Stimulated activated naive CD8-positive, alpha-beta T cell treated with anti-CD3 and anti-CD28 coated beads, Interleukin-15, amount 100 ng/mL, for 72 hours (primary cell): ENCODE results near the gene SLC39A11.

Source experiments
- ATAC-seq: fragments of 150-1000 bp; cut with Tn5 transposase; 2 replicates; pipeline ENCODE4 v1.10.0; 2021; ENCODE audit warnings: mild to moderate bottlenecking, moderate library complexity
- DNase-seq, 2 donors: peaks; one replicate each; pipeline ENCODE4 v3.0.0; 2021 to 2022
- H3K27ac Mint-ChIP-seq, 2 donors: one replicate each; pipeline ENCODE4 v1.8.0; 2022; ENCODE audit warnings: mild to moderate bottlenecking in 2 of 2, mixed read lengths in 2 of 2, moderate library complexity in 2 of 2
- H3K27me3 Mint-ChIP-seq: one replicate; pipeline ENCODE4 v1.8.0; 2022; ENCODE audit warnings: mixed read lengths
- H3K4me1 Mint-ChIP-seq: one replicate; pipeline ENCODE4 v1.8.0; 2022; ENCODE audit warnings: mild to moderate bottlenecking, mixed read lengths
- H3K4me3 Mint-ChIP-seq, 2 donors: one replicate each; pipeline ENCODE4 v1.8.0; 2022; ENCODE audit warnings: mild to moderate bottlenecking in 2 of 2, mixed read lengths in 2 of 2, moderate library complexity in 1 of 2
- H3K9me3 Mint-ChIP-seq, 2 donors: one replicate each; pipeline ENCODE4 v1.8.0; 2022; ENCODE audit warnings: mixed read lengths in 2 of 2

SLC39A11 gene

DNA sequence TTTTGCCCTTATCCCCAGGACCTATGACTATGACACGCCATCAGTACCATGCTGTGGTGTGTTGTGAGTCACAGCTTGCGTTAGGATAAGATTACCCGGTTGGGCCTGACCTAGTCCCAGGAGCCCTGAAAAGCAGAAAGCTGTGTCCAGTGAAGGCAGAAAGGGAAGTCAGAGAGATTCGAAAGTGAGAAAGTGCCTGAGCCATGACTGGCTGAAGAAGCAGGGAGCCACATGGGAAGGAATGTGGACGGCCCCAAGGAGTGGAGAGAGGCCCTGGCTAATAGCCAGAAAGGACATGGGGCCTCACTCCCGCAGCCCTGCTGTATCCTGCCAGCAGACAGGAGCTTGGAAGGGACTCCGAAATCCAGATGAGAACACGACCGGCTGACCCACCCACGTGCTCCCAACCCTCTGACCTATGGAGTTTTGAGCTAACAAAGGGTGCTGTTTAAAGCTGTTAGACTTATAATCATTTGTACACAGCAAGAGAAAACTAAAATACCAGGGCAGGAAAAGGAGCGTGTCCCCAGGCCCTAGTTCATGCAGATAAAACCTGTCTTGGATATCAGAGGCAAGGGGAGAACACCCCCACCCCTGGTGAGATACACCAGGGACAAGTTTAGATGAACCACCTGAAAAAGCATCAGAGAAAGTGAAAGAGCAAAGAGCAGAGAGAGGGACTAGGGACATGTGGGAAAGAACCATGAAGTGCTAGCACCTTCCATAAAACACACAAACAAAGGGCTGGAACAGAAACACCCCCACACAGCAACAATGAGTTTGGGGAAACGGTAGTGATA is 115.3 kb downstream of the SLC39A11 start:
- Mint-ChIP-seq H3K4me3 (no peak overlapping the region), H3K9me3 (peaks cover 0 to 9% of the 10 kb centered on the region in 2 donors), H3K27ac (peak overlapping the region in 1 of 2 donors; percentile 43), H3K27me3 (no peaks in the 10 kb centered on the region), H3K4me1 (peaks cover 20% of the 10 kb centered on the region)
- DNase-seq, result no peak
- ATAC-seq, result no peak

DNA sequence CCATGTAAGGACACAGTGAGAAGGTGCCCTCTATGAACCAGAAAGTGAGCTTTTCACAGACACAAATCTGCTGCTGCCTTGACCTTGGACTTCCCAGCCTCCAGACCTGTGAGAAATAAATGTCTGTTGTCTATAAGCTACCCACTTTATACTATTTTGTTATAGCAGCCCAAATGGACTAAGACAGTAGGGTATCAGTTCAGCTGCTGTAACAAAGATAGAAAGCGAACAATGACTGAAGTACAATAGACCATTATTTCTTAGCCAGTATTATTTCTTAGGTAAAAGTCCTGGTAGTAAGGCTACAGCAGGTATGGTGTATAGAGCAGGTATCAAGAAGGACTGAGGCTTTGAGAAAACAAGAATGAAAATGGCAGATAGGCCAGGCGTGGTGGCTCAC is 117.0 kb downstream of the SLC39A11 start:
- peaks cover 27% of the 10 kb centered on the region for H3K4me1 Mint-ChIP-seq

DNA sequence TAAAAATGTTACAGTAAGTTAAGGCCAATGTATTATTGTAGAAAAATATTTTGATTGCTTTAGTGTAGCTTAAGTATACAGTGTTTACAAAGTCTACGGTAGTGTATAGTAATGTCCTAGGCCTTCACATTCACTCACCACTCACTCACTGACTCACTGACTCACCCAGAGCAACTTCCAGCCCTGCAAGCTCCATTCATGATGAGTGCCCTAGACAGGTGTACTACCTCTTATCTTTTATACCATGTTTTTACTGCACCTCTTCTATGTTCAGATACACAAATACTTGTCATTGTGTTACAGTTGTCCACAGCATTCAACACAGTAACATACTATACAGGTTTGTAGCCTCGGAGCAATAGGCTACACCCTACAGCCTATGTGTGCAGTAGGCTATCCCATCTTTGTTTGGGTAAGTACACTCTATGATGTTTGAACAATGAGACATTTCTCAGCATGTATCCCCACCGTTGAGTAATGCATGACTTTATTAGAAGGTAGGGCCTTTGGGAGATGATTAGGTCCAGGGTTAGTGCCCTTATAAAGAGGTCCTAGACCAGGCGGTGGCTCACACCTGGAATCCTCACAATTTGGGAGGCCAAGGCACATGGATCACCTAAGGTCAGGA is 117.8 kb downstream of the SLC39A11 start:
- ATAC-seq (no peak), DNase-seq (no peak)
- peaks cover 0 to 9% of the 10 kb centered on the region in 2 donors for H3K9me3 Mint-ChIP-seq
- peaks cover 27% of the 10 kb centered on the region for H3K4me1 Mint-ChIP-seq
- H3K27me3 Mint-ChIP-seq, result no peaks in the 10 kb centered on the region
- no peak overlapping the region for H3K4me3 Mint-ChIP-seq
- H3K27ac Mint-ChIP-seq, result no peak overlapping the region

More for the DNA sequence above, 117.0 kb downstream of the SLC39A11 start:
- Mint-ChIP-seq H3K4me3 (no peak overlapping the region), H3K27ac (no peak overlapping the region), H3K9me3 (peaks cover 0 to 9% of the 10 kb centered on the region in 2 donors), H3K27me3 (no peaks in the 10 kb centered on the region)
- no peak for DNase-seq
- no peak for ATAC-seq

DNA sequence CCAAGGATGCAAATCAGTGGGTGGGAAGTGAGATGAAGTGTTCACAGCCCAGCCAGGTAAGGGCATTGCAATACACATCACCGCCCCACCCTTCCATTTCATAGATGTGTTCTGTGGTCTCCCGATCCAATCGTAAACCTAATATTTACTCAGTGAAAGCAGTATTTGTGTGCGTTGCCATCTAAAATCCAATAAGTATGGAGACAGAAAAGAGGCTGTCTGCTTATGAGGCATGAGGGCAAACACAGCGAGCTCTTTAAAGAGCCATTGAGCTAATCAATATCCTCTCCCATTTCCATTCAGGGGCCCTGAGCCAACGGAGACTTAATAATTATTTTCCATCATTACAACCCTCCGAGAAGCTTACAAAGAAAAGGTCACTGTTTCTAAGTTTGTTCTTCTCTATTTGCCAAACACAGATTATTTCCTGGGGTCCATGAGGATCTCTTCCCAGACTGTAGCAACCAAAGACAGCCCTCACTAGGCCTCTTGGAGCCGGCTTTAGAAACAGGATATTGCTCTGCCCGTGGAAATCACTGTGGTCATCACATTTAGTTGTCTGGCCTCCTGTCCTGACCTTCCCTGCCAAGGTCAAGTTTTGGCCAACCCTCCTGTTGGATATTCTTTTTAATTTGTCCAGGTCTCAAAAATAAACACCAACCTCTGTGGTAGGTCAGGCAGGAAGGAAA is 120.1 kb downstream of the SLC39A11 start:
- ATAC-seq, result no peak
- Mint-ChIP-seq H3K27ac (peak overlapping the region in 1 of 2 donors; percentile 59), H3K9me3 (peaks cover 0 to 9% of the 10 kb centered on the region in 2 donors), H3K4me3 (no peak overlapping the region), H3K4me1 (peaks cover 16% of the 10 kb centered on the region), H3K27me3 (no peaks in the 10 kb centered on the region)
- no peak for DNase-seq

DNA sequence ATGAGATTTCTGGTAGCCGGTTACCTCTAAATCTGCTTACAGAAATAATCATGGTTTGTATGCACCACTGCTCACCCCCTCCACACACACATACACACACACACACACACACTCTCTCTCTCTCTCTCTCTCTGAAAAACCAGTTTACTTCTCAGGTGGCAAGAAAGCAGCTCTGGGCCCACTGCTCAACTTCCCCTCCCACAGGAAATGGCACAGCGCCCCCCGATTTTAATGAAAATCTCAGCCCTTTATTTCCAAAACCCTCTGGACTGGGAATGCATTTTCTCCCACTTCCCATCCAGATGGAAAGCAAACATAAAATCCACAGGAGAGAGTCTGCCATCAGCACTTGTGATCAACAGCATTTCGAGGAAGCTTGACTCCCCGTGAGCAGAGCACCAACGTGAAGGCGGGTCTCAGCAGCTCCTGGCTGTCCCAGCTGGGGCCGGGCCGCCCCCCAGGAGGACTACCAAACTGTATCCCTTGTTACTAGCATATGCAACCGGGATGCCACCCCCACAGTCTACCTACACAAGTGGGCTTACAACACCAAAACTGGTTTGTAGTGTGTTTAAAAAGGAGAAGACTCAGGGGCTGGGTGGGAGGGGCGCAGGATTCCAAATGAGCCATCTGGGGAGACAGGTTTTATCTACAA is 121.1 kb downstream of the SLC39A11 start:
- Mint-ChIP-seq H3K9me3 (peaks cover 0 to 2% of the 10 kb centered on the region in 2 donors), H3K27ac (peak overlapping the region in 1 of 2 donors; percentile 69), H3K27me3 (no peaks in the 10 kb centered on the region), H3K4me1 (peaks cover 8% of the 10 kb centered on the region), H3K4me3 (no peak overlapping the region)
- DNase-seq, result no peak
- no peak for ATAC-seq

DNA sequence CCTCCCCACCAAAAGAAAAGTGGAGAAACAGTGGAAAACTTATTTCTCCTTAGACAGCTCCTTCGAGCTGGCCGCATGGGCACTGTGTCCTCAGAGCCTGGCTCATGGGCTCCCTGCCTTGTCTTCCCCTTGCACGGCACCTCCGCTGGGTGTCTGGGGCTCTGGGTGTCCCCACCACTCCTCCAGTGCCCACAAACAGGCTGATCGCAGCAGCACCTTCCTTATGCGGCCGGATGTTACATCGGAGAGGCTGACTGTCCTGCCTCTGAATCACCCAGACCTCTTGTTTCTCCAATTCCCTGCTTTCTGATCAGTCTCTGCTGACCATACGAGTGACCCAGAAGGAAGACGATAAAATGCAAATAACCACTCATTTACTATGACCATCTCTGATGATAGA is 121.7 kb downstream of the SLC39A11 start:
- Mint-ChIP-seq H3K4me3 (no peak overlapping the region), H3K9me3 (no peaks in the 10 kb centered on the region)
- no peak for ATAC-seq

DNA sequence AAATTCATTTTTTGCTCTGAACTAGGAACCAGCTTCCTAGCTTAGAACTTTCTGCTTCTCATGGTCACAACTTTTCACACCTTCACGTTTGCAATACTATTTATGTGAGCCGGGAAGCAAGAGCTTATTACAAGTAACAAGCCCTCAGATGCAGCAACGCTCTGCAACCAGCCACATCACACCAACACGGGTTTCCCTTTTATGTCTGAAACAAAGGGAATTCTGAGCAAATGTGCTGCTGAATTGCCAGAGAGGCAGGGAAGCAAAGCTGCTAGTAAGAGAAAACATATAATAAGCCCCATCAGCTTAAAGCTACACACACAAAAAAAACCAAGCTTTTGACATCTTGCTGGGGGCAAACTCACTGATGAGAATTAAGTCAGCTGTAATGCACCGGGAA is 122.2 kb downstream of the SLC39A11 start:
- DNase-seq, result no peak
- no peaks in the 10 kb centered on the region for H3K27me3 Mint-ChIP-seq
- H3K4me3 Mint-ChIP-seq, result no peak overlapping the region
- no peaks in the 10 kb centered on the region for H3K9me3 Mint-ChIP-seq
- H3K4me1 Mint-ChIP-seq, result peaks cover 8% of the 10 kb centered on the region
- H3K27ac Mint-ChIP-seq, result no peak overlapping the region
- ATAC-seq, result no peak

More for the DNA sequence above, 121.7 kb downstream of the SLC39A11 start:
- Mint-ChIP-seq H3K27me3 (no peaks in the 10 kb centered on the region), H3K4me1 (peaks cover 8% of the 10 kb centered on the region), H3K27ac (peak overlapping the region in 1 of 2 donors; percentile 69)
- DNase-seq, result no peak

DNA sequence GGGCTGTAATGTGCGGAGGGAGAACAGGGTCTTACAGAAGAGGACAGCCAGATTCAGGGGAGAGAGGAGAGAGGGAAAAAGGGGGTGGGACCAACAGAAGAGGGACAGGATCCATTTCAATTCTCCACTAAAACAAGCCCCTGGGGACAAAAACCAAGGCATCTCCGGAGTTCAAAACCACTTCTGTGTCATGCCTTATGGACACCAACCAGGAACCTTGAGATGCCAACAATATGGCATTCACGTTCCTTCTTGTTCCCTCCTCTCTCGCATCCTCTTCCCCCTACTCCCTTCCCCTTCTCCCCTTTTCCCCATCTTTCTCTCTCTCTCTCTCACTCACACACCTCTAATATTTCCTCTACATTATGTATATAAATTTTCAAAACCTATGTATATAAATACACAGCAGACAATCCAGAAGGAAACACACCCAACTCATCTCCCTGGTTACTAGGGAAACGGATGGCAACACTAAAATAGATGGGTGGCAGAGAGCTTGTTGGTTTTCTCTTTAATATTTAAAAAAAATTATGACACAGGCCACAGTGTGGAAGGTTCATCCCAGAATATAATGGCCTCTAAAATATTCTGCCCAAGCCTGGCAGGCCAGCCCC is 123.1 kb downstream of the SLC39A11 start:
- H3K9me3 Mint-ChIP-seq, result no peaks in the 10 kb centered on the region
- peak overlapping the region in 1 of 2 donors; percentile 76 for H3K27ac Mint-ChIP-seq

DNA sequence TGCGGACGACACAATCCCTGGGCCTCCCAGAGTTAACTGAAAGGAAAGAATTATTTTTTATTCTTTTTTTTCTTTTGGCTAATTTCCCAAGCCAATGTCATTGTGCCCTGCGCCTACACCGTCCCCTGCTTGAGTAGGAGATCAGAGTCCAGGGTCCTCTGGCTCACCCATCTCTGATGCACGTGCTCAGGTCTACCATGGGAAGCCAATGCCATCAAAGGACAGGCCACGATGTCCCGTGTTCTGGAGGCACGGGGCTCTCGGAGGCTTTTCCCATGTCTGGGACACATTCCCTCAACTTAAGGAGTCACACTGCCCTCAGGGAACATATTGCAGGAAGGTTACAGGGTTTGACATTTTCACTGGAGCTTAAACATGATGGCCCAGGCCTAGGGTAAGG is 123.7 kb downstream of the SLC39A11 start:
- H3K4me1 Mint-ChIP-seq, result peaks cover 8% of the 10 kb centered on the region
- H3K27me3 Mint-ChIP-seq, result no peaks in the 10 kb centered on the region
- ATAC-seq (no peak), DNase-seq (no peak)
- no peak overlapping the region for H3K27ac Mint-ChIP-seq
- no peak overlapping the region for H3K4me3 Mint-ChIP-seq
- no peaks in the 10 kb centered on the region for H3K9me3 Mint-ChIP-seq

More for the DNA sequence above, 123.1 kb downstream of the SLC39A11 start:
- ATAC-seq (no peak), DNase-seq (no peak)
- H3K27me3 Mint-ChIP-seq, result no peaks in the 10 kb centered on the region
- H3K4me3 Mint-ChIP-seq, result no peak overlapping the region
- H3K4me1 Mint-ChIP-seq, result peaks cover 8% of the 10 kb centered on the region

DNA sequence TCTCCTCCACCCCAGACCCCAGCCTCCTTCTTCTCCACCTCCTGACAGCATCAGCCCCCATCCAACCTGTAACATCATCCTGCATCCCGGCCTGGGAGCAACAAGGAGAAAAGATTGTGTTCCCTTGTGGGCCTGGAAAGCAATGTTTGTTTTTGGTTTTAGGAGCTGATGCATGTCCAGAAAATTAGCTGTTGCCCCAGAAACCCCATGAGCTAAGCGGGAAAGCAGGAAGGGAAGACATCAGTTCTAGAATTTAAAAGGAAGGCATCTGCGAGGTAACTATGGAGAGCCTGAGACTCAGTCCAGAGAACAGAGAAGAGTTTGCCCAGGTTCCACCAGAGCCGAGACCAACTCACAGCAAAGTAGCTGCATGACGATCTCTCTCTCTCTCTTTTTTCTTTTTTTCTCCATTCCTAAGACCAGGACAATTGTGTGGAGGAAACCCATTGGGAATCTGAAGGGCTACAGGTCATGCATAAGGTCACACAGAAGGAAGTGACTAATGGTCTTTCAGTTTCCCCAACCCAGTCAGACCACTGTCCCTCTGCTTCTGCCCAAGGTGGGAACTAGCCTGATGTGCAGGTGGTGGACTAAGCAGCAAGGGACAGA is 124.4 kb downstream of the SLC39A11 start:
- Mint-ChIP-seq H3K27ac (no peak overlapping the region), H3K4me1 (peaks cover 8% of the 10 kb centered on the region)
- no peak for ATAC-seq

DNA sequence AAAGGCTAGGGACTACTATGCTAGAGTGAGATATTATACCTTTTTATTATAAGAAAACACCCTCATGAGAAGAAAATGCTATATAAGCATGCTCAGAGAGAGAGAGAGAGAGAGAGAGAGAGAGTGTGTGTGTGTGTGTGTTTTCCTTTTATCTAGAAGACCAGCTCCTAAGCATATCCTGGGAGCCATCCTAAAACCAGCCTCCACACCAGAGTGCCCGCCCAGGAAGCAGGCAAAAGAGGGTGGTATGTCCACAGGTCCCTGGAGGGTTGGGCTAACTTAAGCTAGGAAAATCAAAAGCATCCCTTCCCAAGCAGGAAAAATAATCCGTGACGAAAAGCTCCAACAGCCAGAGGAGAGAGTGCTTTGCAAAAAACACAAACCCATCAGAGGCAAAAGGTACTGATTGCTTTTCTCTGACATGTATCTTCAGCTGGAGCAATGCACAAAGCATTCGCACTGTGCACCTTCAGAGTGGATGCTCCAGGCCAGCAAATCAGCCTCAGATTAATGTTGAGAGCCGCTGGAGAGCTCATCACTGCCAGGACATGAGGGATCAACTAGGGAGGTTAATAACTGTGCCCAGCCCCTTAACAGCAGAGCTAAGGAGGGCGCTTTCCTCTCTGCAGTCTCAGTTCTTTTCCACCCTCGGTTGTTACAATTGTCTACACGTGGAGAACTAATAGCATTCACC is 125.1 kb downstream of the SLC39A11 start:
- Mint-ChIP-seq H3K9me3 (no peaks in the 10 kb centered on the region), H3K27me3 (no peaks in the 10 kb centered on the region), H3K4me1 (peaks cover 8% of the 10 kb centered on the region), H3K4me3 (no peak overlapping the region), H3K27ac (peak overlapping the region in 1 of 2 donors; percentile 14)
- ATAC-seq (no peak), DNase-seq (no peak)

More for the DNA sequence above, 124.4 kb downstream of the SLC39A11 start:
- H3K27me3 Mint-ChIP-seq, result no peaks in the 10 kb centered on the region
- no peaks in the 10 kb centered on the region for H3K9me3 Mint-ChIP-seq
- H3K4me3 Mint-ChIP-seq, result no peak overlapping the region
- no peak for DNase-seq

DNA sequence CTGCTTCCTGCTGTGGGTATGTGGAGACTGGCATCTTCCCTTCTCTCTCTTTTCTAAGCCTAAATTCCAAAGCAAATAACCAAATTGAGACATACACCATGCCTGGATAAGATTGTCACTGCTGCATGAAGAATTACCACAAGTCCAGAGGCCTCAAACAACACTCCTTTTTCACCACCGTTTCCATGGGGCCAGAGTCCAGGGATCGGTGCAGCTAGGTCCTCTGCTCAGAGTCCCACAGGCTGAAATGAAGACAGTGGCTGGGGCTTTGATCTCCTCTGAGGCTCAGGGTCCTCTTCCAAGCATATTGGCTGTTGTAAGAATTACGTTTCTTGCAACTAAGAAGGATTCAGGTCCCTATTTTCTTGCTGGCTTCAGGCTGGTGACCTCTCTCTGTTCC is 130.4 kb downstream of the SLC39A11 start:
- Mint-ChIP-seq H3K27ac (no peak overlapping the region), H3K4me1 (no peaks in the 10 kb centered on the region), H3K27me3 (no peaks in the 10 kb centered on the region), H3K4me3 (no peak overlapping the region), H3K9me3 (no peaks in the 10 kb centered on the region)
- ATAC-seq (no peak), DNase-seq (no peak)

DNA sequence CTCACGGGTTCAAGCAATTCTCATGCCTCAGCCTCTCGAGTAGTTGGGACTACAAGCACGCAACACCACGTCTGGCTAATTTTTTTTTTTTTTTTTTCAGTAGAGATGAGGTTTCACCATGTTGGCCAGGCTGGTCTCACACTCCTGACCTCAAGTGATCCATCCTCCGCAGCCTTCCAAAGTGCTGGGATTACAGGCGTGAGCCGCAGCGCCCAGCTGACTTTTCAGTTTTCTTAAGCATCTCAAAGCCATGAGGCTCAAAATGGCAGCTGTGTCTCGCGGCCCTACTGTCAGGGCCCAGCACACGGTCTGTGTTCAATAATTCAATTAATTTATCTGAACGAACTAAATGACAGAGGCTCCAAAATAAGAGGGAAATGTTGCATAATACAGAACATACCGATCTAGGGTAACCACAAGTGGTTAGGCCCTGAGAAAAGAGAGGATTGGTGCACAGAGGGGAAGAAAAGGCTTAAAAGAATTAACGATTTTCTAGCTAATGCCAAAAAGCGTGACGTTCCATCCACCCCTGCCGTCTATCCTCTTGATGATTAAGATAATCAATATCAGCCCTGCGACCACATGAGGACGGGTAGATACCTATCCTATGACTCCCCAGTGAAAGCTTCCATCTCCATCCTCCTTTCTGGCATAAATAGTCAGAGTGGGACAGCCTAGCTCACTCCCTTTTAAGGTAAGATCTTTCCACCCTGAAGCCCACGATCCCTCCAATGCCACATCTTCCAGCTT is 136.9 kb downstream of the SLC39A11 start:
- Mint-ChIP-seq H3K27me3 (no peaks in the 10 kb centered on the region), H3K27ac (no peak overlapping the region), H3K9me3 (no peaks in the 10 kb centered on the region), H3K4me1 (peaks cover 12% of the 10 kb centered on the region), H3K4me3 (no peak overlapping the region)
- no peak for DNase-seq
- ATAC-seq, result no peak

DNA sequence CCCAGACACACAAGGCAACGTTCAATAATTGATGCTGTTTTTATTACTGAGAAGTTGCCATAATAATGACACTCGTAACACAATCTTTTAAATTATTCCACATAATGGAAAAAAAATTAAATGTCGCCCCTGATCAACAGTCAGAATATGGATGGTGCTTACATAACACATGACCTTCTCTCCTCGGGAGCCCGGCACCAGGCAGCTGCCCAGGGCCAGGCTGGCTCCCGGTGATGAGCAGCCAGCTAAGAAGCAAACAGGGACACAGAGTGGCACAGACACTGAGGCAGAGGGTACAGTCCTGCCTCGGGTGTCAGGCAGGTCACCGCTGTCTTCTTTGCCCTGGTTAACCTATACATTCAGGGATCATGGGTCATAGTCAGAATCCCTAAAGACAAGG is 137.9 kb downstream of the SLC39A11 start:
- Mint-ChIP-seq H3K4me3 (no peak overlapping the region), H3K27ac (no peak overlapping the region), H3K27me3 (no peaks in the 10 kb centered on the region), H3K4me1 (peaks cover 12% of the 10 kb centered on the region), H3K9me3 (no peaks in the 10 kb centered on the region)
- ATAC-seq (no peak), DNase-seq (no peak)
